ENCODE results near the gene GGNBP2. TPM values are rescaled to one million over a fixed set of nuclear protein-coding genes. Genes with fewer than 3 reads are reported as not detected.

Gene GGNBP2
- total RNA-seq, 1 experiment from 2014 or later: 42.8 TPM

Other genes with a start within 250 kb of the GGNBP2 start
- gene TBC1D3G, start 221.0 kb upstream of the GGNBP2 start, total RNA-seq (2014; rRNA removed; shearing (Covaris generic)): not detected in 2 replicates
- gene TBC1D3H, start 156.5 kb upstream of the GGNBP2 start, total RNA-seq (2014; rRNA removed; shearing (Covaris generic)): not detected in 2 replicates
- gene ZNHIT3, start 58.2 kb upstream of the GGNBP2 start, total RNA-seq (2014; rRNA removed; shearing (Covaris generic)): 54.9 and 56.9 TPM in 2 replicates
- 44.7 and 49.0 TPM in 2 replicates for gene MYO19, start 10.1 kb upstream of the GGNBP2 start, total RNA-seq (2014; rRNA removed; shearing (Covaris generic))
- gene PIGW, start 9.9 kb upstream of the GGNBP2 start, total RNA-seq (2014; rRNA removed; shearing (Covaris generic)): 15.7 and 16.7 TPM in 2 replicates
- gene DHRS11, start 47.0 kb downstream of the GGNBP2 start, total RNA-seq (2014; rRNA removed; shearing (Covaris generic)): 12.9 and 19.1 TPM in 2 replicates
- gene MRM1, start 56.7 kb downstream of the GGNBP2 start, total RNA-seq (2014; rRNA removed; shearing (Covaris generic)): 15.8 and 16.3 TPM in 2 replicates